PC-3 (cell line): ENCODE results near the gene USP32.
"Not testable (repeated sequence)": the region's sequence is repeated elsewhere in the genome, so short reads cannot be mapped to it uniquely, and the experiment has no call there.

Experiments
- CTCF ChIP-seq: fragments of 300-600 bp; sonication (generic); conservative IDR thresholded peaks from 2 replicates; pipeline ENCODE4 v1.5.1; 2017; ENCODE audit warnings: antibody characterized with exemption, low read depth, mild to moderate bottlenecking, low read length
- EZH2 ChIP-seq: fragments of 300-600 bp; sonication (generic); IDR thresholded peaks from one replicate; pipeline ENCODE4 v1.6.1; 2017; ENCODE audit warnings: antibody characterized with exemption, mild to moderate bottlenecking, low read length; ENCODE audit not compliant: unreplicated experiment

- not testable (repeated sequence) for TF ChIP-seq CTCF, EZH2
Measured at GRCh38 chr17:60186372-60186771, 205.6 kb downstream of the USP32 start.
